Coronary artery (tissue), 2 donors: ENCODE results near the gene UBFD1.

Experiments used
- DNase-seq: peaks from one replicate; pipeline ENCODE4 v3.0.0-alpha.2; 2017; ENCODE audit warnings: low spot score
- H3K27ac ChIP-seq, 2 donors: fragments of 200-600 bp; sonication (generic); one replicate each; pipeline ENCODE4 v1.5.1; 2016 to 2019
- H3K4me3 ChIP-seq: fragments of 200-600 bp; sonication (generic); 2 replicates; pipeline ENCODE4 v1.5.1; 2016; ENCODE audit warnings: mild to moderate bottlenecking, moderate library complexity
- TF ChIP-seq, protein P1 (sequence below): fragments of 200-600 bp; sonication (generic); IDR thresholded peaks from one replicate; pipeline ENCODE4 v1.5.1; 2019; ENCODE audit warnings: antibody characterized with exemption

UBFD1 gene

GRCh38 chr16:23566724-23567123 is 9.2 kb downstream of the UBFD1 start:
- H3K4me3 ChIP-seq: no peak overlapping the region
- TF ChIP-seq, protein P1, sequence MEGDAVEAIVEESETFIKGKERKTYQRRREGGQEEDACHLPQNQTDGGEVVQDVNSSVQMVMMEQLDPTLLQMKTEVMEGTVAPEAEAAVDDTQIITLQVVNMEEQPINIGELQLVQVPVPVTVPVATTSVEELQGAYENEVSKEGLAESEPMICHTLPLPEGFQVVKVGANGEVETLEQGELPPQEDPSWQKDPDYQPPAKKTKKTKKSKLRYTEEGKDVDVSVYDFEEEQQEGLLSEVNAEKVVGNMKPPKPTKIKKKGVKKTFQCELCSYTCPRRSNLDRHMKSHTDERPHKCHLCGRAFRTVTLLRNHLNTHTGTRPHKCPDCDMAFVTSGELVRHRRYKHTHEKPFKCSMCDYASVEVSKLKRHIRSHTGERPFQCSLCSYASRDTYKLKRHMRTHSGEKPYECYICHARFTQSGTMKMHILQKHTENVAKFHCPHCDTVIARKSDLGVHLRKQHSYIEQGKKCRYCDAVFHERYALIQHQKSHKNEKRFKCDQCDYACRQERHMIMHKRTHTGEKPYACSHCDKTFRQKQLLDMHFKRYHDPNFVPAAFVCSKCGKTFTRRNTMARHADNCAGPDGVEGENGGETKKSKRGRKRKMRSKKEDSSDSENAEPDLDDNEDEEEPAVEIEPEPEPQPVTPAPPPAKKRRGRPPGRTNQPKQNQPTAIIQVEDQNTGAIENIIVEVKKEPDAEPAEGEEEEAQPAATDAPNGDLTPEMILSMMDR: no peak
- no peak overlapping the region for H3K27ac ChIP-seq
- no peak for DNase-seq

- TF ChIP-seq, protein P1: no peak
- Histone ChIP-seq H3K27ac (no peak overlapping the region), H3K4me3 (no peak overlapping the region)
- DNase-seq: no peak
Observed at GRCh38 chr16:23567602-23568001, 10.1 kb downstream of the UBFD1 start.

- Histone ChIP-seq H3K4me3 (no peak overlapping the region), H3K27ac (no peak overlapping the region)
- no peak for DNase-seq
- TF ChIP-seq, protein P1: no peak
Observed at GRCh38 chr16:23570992-23571632, 13.6 kb downstream of the UBFD1 start.

GRCh38 chr16:23571895-23572294 is 14.4 kb downstream of the UBFD1 start:
- DNase-seq: no peak
- TF ChIP-seq, protein P1: no peak

GRCh38 chr16:23572394-23572793 is 14.9 kb downstream of the UBFD1 start:
- DNase-seq: no peak
- Histone ChIP-seq H3K27ac (no peak overlapping the region), H3K4me3 (no peak overlapping the region)
- TF ChIP-seq, protein P1: no peak

More at GRCh38 chr16:23571895-23572294, 14.4 kb downstream of the UBFD1 start:
- Histone ChIP-seq H3K4me3 (no peak overlapping the region), H3K27ac (no peak overlapping the region)

GRCh38 chr16:23573817-23574216 is 16.3 kb downstream of the UBFD1 start:
- H3K4me3 ChIP-seq: no peak overlapping the region
- no peak overlapping the region for H3K27ac ChIP-seq
- DNase-seq: no peak
- TF ChIP-seq, protein P1: no peak

GRCh38 chr16:23575834-23576233 is 18.3 kb downstream of the UBFD1 start:
- DNase-seq: no peak
- Histone ChIP-seq H3K27ac (no peak overlapping the region), H3K4me3 (no peak overlapping the region)
- TF ChIP-seq, protein P1: no peak
